VCaP (cell line): ENCODE measurements around the gene RAG2.

Experiments
- H3K27ac ChIP-seq: fragments of 450-650 bp; 2 replicates; pipeline ENCODE4 v1.5.1; 2017
- TF ChIP-seq, protein P1 (sequence below): fragments of 450-650 bp; conservative IDR thresholded peaks from 2 replicates; pipeline ENCODE4 v1.5.1; 2017; ENCODE audit warnings: mild to moderate bottlenecking, moderate library complexity

The RAG2 gene

DNA sequence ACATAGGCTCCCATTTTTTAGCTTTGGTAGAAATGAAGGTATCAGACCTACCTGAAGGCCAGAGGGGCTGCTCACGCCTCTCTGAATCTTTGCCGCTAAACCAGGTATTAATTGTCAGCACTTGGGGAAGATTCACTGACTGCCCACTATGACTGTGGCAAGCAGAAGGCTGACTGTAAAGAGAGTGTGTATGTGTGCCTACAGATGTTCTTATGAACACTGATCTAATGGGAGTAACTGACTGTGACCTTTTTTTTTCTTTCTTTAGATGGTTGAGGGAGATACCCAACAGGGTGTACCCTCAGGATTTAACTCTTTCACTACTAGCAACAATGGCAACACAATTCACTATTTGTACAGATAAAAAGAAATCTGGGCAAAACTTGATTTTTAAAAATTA lies at the start of gene RAG2:
Gene RAG2, minus strand, starts transcription at position 186 of the 400 bp plus-strand sequence. CDS start 4,068 bp downstream, outside the sequence.
- H3K27ac ChIP-seq = no peak within 1 kb of the TSS
- TF ChIP-seq, protein P1, sequence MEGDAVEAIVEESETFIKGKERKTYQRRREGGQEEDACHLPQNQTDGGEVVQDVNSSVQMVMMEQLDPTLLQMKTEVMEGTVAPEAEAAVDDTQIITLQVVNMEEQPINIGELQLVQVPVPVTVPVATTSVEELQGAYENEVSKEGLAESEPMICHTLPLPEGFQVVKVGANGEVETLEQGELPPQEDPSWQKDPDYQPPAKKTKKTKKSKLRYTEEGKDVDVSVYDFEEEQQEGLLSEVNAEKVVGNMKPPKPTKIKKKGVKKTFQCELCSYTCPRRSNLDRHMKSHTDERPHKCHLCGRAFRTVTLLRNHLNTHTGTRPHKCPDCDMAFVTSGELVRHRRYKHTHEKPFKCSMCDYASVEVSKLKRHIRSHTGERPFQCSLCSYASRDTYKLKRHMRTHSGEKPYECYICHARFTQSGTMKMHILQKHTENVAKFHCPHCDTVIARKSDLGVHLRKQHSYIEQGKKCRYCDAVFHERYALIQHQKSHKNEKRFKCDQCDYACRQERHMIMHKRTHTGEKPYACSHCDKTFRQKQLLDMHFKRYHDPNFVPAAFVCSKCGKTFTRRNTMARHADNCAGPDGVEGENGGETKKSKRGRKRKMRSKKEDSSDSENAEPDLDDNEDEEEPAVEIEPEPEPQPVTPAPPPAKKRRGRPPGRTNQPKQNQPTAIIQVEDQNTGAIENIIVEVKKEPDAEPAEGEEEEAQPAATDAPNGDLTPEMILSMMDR = no peak

DNA sequence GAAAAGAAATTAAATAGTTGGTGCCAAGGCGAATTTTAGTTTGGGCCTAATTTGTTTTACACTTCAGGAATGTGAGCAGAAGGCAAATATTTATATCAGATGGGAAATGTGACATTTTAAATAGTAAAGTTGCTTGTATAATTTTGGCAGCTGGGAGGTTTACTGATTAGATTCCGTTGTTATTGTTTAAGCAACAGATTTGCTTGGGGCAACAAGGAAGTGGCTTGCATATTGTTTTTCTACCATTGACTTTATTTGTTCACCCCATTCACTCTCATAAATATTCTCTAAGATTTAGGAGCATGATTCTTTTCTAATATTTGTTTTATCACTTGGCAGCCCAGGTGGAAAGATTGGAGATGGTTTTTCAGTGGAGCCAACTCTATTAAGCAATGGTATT lies 40.5 kb upstream of the RAG2 start:
- H3K27ac ChIP-seq = peak overlapping the region; percentile 48; the same call in 1 of the 2 replicates
- TF ChIP-seq, protein P1 = no peak

DNA sequence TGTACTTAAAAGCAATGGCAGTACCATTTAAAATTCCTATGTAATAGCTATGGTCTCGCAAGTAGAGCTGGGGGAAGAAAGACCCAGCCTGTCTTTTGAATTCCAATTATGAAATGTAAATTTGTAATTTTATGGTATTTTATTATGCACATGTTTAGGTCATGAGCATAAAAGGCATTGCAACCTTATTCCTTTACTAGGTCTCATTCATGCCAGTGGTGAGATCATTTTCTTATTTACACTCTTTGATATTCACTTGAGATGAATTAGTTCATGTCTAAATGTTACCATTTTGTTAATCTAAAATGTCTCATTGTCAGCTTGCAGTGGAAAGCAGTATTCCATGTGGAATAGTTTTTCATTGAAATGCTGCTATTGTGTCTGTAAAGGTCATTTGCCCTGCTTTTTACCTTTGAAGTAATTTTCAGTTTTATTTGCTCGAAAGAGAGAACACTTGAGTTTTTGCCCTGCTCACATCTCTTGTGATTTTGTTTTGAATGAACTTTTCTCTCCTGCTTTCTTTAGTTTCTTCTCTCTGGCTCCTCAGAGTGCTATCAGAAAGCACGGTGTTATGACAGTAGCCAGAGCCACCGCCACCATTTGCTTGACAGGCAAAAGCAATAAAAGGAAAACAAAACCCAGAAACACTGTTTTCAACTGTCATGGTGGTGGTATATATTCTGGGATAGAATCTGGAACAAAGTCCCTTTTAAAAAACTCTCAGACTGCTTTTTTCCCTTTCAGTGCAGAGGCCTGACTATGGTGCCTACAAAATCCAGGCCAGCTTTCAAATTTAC lies 37.2 kb upstream of the RAG2 start:
- H3K27ac ChIP-seq = no peak overlapping the region

GRCh38 chr11:36631774-36632173 lies 33.7 kb upstream of the RAG2 start:
- H3K27ac ChIP-seq = no peak overlapping the region
- TF ChIP-seq, protein P1 = no peak

More for the DNA sequence above, 37.2 kb upstream of the RAG2 start:
- TF ChIP-seq, protein P1 = no peak

GRCh38 chr11:36628765-36629244 lies 30.8 kb upstream of the RAG2 start:
- TF ChIP-seq, protein P1 = no peak
- no peak overlapping the region for H3K27ac ChIP-seq

DNA sequence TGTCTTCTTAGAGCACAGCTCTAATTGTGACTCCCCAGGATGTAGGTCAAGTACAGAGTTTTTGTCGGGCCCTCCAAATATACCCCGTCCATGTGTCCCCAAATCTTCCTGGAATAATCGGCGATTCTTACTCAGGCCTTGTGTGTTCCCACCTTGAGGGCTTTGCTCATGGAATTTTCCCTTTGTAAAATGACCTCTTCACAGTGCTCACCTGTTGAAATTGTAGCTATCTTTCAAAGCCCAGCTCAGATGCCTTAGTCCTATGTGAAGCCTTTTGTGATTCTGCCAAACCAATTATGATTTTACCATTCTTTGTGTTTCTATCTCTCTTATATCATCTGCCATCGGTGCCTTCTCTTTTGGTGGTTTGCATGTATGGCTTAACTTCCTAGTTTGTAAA lies 30.1 kb upstream of the RAG2 start:
- H3K27ac ChIP-seq = no peak overlapping the region
- TF ChIP-seq, protein P1 = no peak

GRCh38 chr11:36627471-36627870 lies 29.4 kb upstream of the RAG2 start:
- TF ChIP-seq, protein P1 = no peak
- no peak overlapping the region for H3K27ac ChIP-seq
